A549 (cell line): ENCODE data around the gene WIPF3. TPM values are rescaled to one million over a fixed set of nuclear protein-coding genes. Genes with fewer than 3 reads are reported as not detected.

Experiments used
- ATAC-seq, 2 experiments: fragments of 200-7000 bp in 1 of 2; fragments of >200 bp in 1 of 2; cut with Nextera tagmentation in 1 of 2; cut with Tn5 transposase in 1 of 2; 3 replicates each; pipeline versions ENCODE4 v1.8.0 to v1.9.1; 2018 to 2020; ENCODE audit warnings: mild to moderate bottlenecking in 1 of 2, moderate library complexity in 1 of 2
- CTCF ChIA-PET: fragments of 300-600 bp; sonication (Branson Sonifier 250); formaldehyde crosslinking; extraction: SDS; loops from one replicate; lab custom pipeline; 2021; ENCODE audit warnings: antibody characterized with exemption, inconsistent platforms; lab: Yijun Ruan, JAX
- POLR2A ChIA-PET: fragments of 350-600 bp; formaldehyde crosslinking; extraction: SDS; loops from one replicate; lab custom pipeline; 2021; ENCODE audit warnings: antibody characterized with exemption, inconsistent platforms; lab: Yijun Ruan, JAX
- DNase-seq, 2 experiments: peaks; one replicate each; pipeline versions ENCODE4 v3.0.0 to v3.0.0-alpha.2; 2011 to 2016; ENCODE audit warnings: low read depth in 1 of 2, low spot score in 1 of 2
- FAIRE-seq: peaks from 2 replicates; lab custom pipeline; 2011; peaks lifted over from hg19 to GRCh38; lab: Jason Lieb, UNC
- H3K27ac ChIP-seq, 2 experiments: fragments of >200 bp; sonication (Bioruptor Twin); formaldehyde crosslinking; 3 replicates each; pipeline ENCODE4 v1.5.1; 2016 to 2017
- H3K4me1 ChIP-seq: fragments of >200 bp; sonication (Bioruptor Twin); formaldehyde crosslinking; 3 replicates; pipeline ENCODE4 v1.6.1; 2016
- H3K4me2 ChIP-seq: fragments of >200 bp; sonication (Bioruptor Twin); formaldehyde crosslinking; 3 replicates; pipeline ENCODE4 v1.6.1; 2016
- H3K4me3 ChIP-seq: fragments of >200 bp; sonication (Bioruptor Twin); formaldehyde crosslinking; 3 replicates; pipeline ENCODE4 v1.5.1; 2016
- H3K9me3 ChIP-seq: fragments of >200 bp; sonication (Bioruptor Twin); formaldehyde crosslinking; 3 replicates; pipeline ENCODE4 v1.6.1; 2016
- CBX2 ChIP-seq: fragments of 200-600 bp; sonication (generic); IDR thresholded peaks from 2 replicates; pipeline ENCODE4 v1.6.1; 2016; ENCODE audit warnings: low read depth, mild to moderate bottlenecking, borderline replicate concordance
- CEBPB ChIP-seq, 2 experiments: fragments of >200 bp in 1 of 2; sonication (Bioruptor Twin) in 1 of 2; formaldehyde crosslinking in 1 of 2; IDR thresholded peaks; 2 replicates each; pipeline ENCODE4 v1.6.1; 2012 to 2016
- CHD2 ChIP-seq: fragments of 150-350 bp; IDR thresholded peaks from 2 replicates; pipeline ENCODE4 v1.6.1; 2014; ENCODE audit warnings: low read length; ENCODE audit not compliant: partially characterized antibody
- EHF ChIP-seq: fragments of 250-450 bp; sonication (Bioruptor Pico); IDR thresholded peaks from 2 replicates; pipeline ENCODE4 v1.5.0; 2020; ENCODE audit warnings: mild to moderate bottlenecking
- ELK1 ChIP-seq: fragments of 150-350 bp; IDR thresholded peaks from 2 replicates; pipeline ENCODE4 v1.6.1; 2014; ENCODE audit warnings: low read depth, mild to moderate bottlenecking, low read length
- HDAC2 ChIP-seq: fragments of 200-600 bp; sonication (generic); IDR thresholded peaks from 2 replicates; pipeline ENCODE4 v1.6.1; 2016
- HOXA7 ChIP-seq: fragments of 250-450 bp; sonication (Bioruptor Pico); IDR thresholded peaks from 2 replicates; pipeline ENCODE4 v1.5.0; 2020; ENCODE audit warnings: mild to moderate bottlenecking, moderate library complexity
- HOXB5 ChIP-seq: fragments of 250-450 bp; sonication (Bioruptor Pico); IDR thresholded peaks from 2 replicates; pipeline ENCODE4 v1.5.0; 2020; ENCODE audit warnings: mild to moderate bottlenecking, moderate library complexity
- KDM1A ChIP-seq: fragments of 200-600 bp; sonication (generic); IDR thresholded peaks from 2 replicates; pipeline ENCODE4 v1.6.1; 2016; ENCODE audit warnings: low read depth, mild to moderate bottlenecking
- KDM5A ChIP-seq: fragments of 200-600 bp; sonication (generic); IDR thresholded peaks from 2 replicates; pipeline ENCODE4 v1.6.1; 2016; ENCODE audit warnings: antibody characterized with exemption, mild to moderate bottlenecking
- MAFK ChIP-seq: fragments of 450-650 bp; IDR thresholded peaks from 2 replicates; pipeline ENCODE4 v1.6.1; 2014; ENCODE audit not compliant: partially characterized antibody
- PHF8 ChIP-seq: fragments of 200-600 bp; sonication (generic); IDR thresholded peaks from 2 replicates; pipeline ENCODE4 v1.6.1; 2016; ENCODE audit warnings: low read depth, mild to moderate bottlenecking, antibody characterized with exemption, moderate library complexity, borderline replicate concordance
- POLR2AphosphoS2 ChIP-seq: conservative IDR thresholded peaks from 2 replicates; pipeline ENCODE4 v1.6.1; 2012; ENCODE audit warnings: low read length, improper control_type of control experiment, inconsistent platforms
- RAD21 ChIP-seq, 2 experiments: fragments of >200 bp in 1 of 2; sonication (Bioruptor Twin) in 1 of 2; formaldehyde crosslinking in 1 of 2; IDR thresholded peaks in 1 of 2; conservative IDR thresholded peaks in 1 of 2; 2 replicates in 1 of 2; 3 replicates in 1 of 2; pipeline ENCODE4 v1.6.1; 2012 to 2018; ENCODE audit warnings: inconsistent platforms in 1 of 2
- RARB ChIP-seq: fragments of 250-450 bp; sonication (Bioruptor Pico); IDR thresholded peaks from 2 replicates; pipeline ENCODE4 v1.8.0; 2021; ENCODE audit warnings: mild to moderate bottlenecking, moderate library complexity
- RCOR1 ChIP-seq: fragments of 150-350 bp; IDR thresholded peaks from 2 replicates; pipeline ENCODE4 v1.6.1; 2014; ENCODE audit warnings: antibody characterized with exemption, low read length, low read depth
- RNF2 ChIP-seq: fragments of 200-600 bp; sonication (generic); IDR thresholded peaks from 2 replicates; pipeline ENCODE4 v1.6.1; 2016; ENCODE audit warnings: low read depth, mild to moderate bottlenecking, antibody characterized with exemption, moderate library complexity, borderline replicate concordance
- SMC3 ChIP-seq: fragments of >200 bp; sonication (Bioruptor Twin); formaldehyde crosslinking; IDR thresholded peaks from 3 replicates; pipeline ENCODE4 v1.6.1; 2018; ENCODE audit warnings: inconsistent platforms
- USF2 ChIP-seq: fragments of 450-650 bp; IDR thresholded peaks from 2 replicates; pipeline ENCODE4 v1.6.1; 2014; ENCODE audit warnings: antibody characterized with exemption
- ZFP36 ChIP-seq: fragments of 450-650 bp; IDR thresholded peaks from 2 replicates; pipeline ENCODE4 v1.6.1; 2014; ENCODE audit warnings: borderline replicate concordance; ENCODE audit not compliant: partially characterized antibody
- ZNF302 ChIP-seq: fragments of 250-450 bp; sonication (Bioruptor Pico); IDR thresholded peaks from 2 replicates; pipeline ENCODE4 v1.9.0; 2021; ENCODE audit warnings: inconsistent platforms, mild to moderate bottlenecking, moderate library complexity
- ZSCAN20 ChIP-seq: fragments of 250-450 bp; sonication (Bioruptor Pico); IDR thresholded peaks from 2 replicates; pipeline ENCODE4 v1.8.0; 2022; ENCODE audit warnings: mild to moderate bottlenecking, moderate library complexity
- WGBS: methylation state at CpG from one replicate; pipeline ENCODE4 v1.1.6; 2017; ENCODE audit errors: missing lambda C conversion rate; 5-methylcytosine and 5-hydroxymethylcytosine counted together
- polyA plus RNA-seq, 4 experiments: library from polyadenylated mRNA; depleted of rRNA in 3 of 4; stranded (reverse); fragments of >200 nt; fragmentation: RNase III in 1 of 4; extraction: RNeasy Plus Mini Kit Qiagen cat#74134 plus additional on column Dnase treatment in 1 of 4; gene quantifications; 2 replicates in 3 of 4; 3 replicates in 1 of 4; pipeline ENCODE4 v1.2.3, GENCODE V29; 2011 to 2017
- TF ChIP-seq, protein P1 (sequence below): IDR thresholded peaks from 2 replicates; pipeline ENCODE4 v1.6.1; 2012
- TF ChIP-seq, protein P2 (sequence below): fragments of >200 bp; sonication (Bioruptor Twin); formaldehyde crosslinking; IDR thresholded peaks from 3 replicates; pipeline ENCODE4 v1.6.1; 2016
- TF ChIP-seq, protein P3 (sequence below): fragments of 250-450 bp; sonication (Bioruptor Pico); IDR thresholded peaks from 2 replicates; pipeline ENCODE4 v1.5.0; 2020; ENCODE audit warnings: low read depth, mild to moderate bottlenecking, moderate library complexity
- TF ChIP-seq, protein P4 (sequence below): fragments of 200-600 bp; sonication (generic); IDR thresholded peaks from 2 replicates; pipeline ENCODE4 v1.6.1; 2016; ENCODE audit warnings: antibody characterized with exemption, mild to moderate bottlenecking, moderate library complexity

WIPF3 gene
- polyA plus RNA-seq, 2 of the 4 experiments (the other 2 are of a cell fraction) = 0.10 to 0.30 TPM

DNA sequence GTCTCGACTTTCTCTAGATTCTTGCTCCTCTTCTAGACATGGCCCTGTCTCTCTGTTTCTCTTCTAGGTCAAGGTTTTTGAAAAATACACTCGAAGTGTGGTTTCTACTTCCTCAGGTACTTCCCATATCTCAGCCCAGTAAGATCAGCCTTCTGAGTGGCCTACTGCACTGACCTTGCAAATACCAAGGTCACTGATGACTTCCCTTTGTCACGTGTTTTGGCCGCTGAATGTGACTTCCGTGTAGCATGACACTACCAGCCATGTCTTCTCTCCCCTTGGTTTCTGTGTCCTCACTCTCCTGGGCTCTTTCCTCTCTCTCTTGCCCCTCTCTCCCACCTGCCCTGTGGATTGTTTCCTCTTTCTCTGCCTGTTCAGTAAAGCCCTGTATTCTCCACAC, 7.9 kb upstream of the WIPF3 start (continued):
- TF ChIP-seq ZNF302 (CRISPR knock-in tag) (no peak), KDM1A (no peak), SMC3 (no peak), RCOR1 (no peak), EHF (no peak)
- TF ChIP-seq, protein P1, sequence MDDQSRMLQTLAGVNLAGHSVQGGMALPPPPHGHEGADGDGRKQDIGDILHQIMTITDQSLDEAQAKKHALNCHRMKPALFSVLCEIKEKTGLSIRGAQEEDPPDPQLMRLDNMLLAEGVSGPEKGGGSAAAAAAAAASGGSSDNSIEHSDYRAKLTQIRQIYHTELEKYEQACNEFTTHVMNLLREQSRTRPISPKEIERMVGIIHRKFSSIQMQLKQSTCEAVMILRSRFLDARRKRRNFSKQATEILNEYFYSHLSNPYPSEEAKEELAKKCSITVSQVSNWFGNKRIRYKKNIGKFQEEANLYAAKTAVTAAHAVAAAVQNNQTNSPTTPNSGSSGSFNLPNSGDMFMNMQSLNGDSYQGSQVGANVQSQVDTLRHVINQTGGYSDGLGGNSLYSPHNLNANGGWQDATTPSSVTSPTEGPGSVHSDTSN = no peak

DNA sequence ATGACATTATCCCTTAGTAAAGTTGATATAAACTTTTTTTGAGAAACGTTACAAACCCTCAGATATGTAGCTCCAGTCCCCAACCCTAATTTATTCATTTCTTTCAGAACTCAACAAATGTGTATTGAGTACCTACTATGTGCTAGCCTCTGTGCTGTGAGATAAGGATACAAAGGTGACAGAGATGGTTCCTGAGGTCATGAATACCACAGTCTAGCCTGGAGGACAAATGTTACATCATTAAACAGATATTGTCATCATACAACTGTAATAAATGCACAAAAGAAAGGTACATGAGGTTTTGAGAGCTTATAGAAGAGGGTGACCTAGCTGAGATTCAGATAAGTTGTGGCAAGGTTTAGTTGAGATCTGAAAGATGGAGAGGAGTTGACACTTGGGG, 4.4 kb upstream of the WIPF3 start:
- Histone ChIP-seq H3K27ac (no peak overlapping the region), H3K4me2 (no peak overlapping the region), H3K4me1 (no peaks in the 10 kb centered on the region), H3K9me3 (no peaks in the 10 kb centered on the region), H3K4me3 (no peak overlapping the region)
- ChIA-PET POLR2A (no interaction called here), CTCF (interaction anchor here (0.6 to 1.2 kb wide), 2 partner anchors 12 to 42 kb away, joined by 3 read pairs; no protein-coding TSS in a partner anchor)
- FAIRE-seq (no peak), ATAC-seq (no peak), DNase-seq (no peak)
- WGBS = 8% methylated on average over 1 of the region's 1 CpG
- TF ChIP-seq, protein P2, sequence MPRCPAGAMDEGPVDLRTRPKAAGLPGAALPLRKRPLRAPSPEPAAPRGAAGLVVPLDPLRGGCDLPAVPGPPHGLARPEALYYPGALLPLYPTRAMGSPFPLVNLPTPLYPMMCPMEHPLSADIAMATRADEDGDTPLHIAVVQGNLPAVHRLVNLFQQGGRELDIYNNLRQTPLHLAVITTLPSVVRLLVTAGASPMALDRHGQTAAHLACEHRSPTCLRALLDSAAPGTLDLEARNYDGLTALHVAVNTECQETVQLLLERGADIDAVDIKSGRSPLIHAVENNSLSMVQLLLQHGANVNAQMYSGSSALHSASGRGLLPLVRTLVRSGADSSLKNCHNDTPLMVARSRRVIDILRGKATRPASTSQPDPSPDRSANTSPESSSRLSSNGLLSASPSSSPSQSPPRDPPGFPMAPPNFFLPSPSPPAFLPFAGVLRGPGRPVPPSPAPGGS = no peak
- TF ChIP-seq, protein P3, sequence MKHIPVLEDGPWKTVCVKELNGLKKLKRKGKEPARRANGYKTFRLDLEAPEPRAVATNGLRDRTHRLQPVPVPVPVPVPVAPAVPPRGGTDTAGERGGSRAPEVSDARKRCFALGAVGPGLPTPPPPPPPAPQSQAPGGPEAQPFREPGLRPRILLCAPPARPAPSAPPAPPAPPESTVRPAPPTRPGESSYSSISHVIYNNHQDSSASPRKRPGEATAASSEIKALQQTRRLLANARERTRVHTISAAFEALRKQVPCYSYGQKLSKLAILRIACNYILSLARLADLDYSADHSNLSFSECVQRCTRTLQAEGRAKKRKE (CRISPR knock-in tag) = no peak
- TF ChIP-seq EHF = no peak
- TF ChIP-seq HDAC2 = no peak
- TF ChIP-seq CHD2 = no peak

DNA sequence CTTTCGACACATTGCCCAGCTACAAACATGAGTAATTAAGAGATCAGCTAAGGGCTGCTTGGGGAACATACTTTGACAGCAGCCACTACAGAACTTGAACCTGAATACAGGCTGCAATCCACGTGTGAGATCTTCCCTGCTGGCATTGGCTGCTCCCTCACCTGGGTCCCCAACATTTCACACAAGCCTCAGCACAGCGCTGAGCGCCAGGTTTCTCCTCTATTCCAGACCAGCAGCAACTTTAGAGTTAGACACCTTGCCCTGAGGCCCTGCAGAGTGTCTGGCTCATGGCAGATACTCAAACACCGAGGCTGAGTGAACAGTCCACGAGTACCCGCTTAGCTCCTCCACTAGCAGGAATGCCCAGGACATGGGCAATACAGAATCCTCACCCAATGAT, 1.3 kb upstream of the WIPF3 start:
- CTCF ChIA-PET = interaction anchor here (1.2 kb wide), 1 partner anchor 170 kb away, joined by 4 read pairs; no protein-coding TSS in a partner anchor
- DNase-seq (no peak), FAIRE-seq (no peak), ATAC-seq (no peak)
- Histone ChIP-seq H3K4me2 (no peak overlapping the region), H3K4me3 (no peak overlapping the region), H3K9me3 (no peaks in the 10 kb centered on the region), H3K4me1 (peaks cover 4% of the 10 kb centered on the region; the same call in 1 of the 3 replicates), H3K27ac (no peak overlapping the region)
- 86% methylated on average over 7 of the region's 7 CpGs for WGBS
- TF ChIP-seq ZSCAN20 (CRISPR knock-in tag) (no peak), RAD21 (conservative IDR thresholded peaks at IDR 0.05 in 1 of 2, IDR thresholded peaks at IDR 0.05 in 1 of 2) (no peak), RNF2 (no peak), CEBPB (IDR thresholded peaks at IDR 0.05) (no peak), RARB (CRISPR knock-in tag) (no peak), ZFP36 (no peak), ELK1 (no peak), PHF8 (no peak), ZNF302 (CRISPR knock-in tag) (no peak), CBX2 (no peak), POLR2AphosphoS2 (no peak), KDM5A (no peak), MAFK (no peak), HOXA7 (CRISPR knock-in tag) (no peak), HOXB5 (CRISPR knock-in tag) (no peak), USF2 (no peak)
- TF ChIP-seq, protein P4, sequence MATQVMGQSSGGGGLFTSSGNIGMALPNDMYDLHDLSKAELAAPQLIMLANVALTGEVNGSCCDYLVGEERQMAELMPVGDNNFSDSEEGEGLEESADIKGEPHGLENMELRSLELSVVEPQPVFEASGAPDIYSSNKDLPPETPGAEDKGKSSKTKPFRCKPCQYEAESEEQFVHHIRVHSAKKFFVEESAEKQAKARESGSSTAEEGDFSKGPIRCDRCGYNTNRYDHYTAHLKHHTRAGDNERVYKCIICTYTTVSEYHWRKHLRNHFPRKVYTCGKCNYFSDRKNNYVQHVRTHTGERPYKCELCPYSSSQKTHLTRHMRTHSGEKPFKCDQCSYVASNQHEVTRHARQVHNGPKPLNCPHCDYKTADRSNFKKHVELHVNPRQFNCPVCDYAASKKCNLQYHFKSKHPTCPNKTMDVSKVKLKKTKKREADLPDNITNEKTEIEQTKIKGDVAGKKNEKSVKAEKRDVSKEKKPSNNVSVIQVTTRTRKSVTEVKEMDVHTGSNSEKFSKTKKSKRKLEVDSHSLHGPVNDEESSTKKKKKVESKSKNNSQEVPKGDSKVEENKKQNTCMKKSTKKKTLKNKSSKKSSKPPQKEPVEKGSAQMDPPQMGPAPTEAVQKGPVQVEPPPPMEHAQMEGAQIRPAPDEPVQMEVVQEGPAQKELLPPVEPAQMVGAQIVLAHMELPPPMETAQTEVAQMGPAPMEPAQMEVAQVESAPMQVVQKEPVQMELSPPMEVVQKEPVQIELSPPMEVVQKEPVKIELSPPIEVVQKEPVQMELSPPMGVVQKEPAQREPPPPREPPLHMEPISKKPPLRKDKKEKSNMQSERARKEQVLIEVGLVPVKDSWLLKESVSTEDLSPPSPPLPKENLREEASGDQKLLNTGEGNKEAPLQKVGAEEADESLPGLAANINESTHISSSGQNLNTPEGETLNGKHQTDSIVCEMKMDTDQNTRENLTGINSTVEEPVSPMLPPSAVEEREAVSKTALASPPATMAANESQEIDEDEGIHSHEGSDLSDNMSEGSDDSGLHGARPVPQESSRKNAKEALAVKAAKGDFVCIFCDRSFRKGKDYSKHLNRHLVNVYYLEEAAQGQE = no peak
- TF ChIP-seq, protein P3 (CRISPR knock-in tag) = no peak
- POLR2A ChIA-PET = no interaction called here
